ENCODE measurements around the gene AOC2.
"Not testable (repeated sequence)": the region's sequence is repeated elsewhere in the genome, so short reads cannot be mapped to it uniquely, and the experiment has no call there.

Gene AOC2

DNA sequence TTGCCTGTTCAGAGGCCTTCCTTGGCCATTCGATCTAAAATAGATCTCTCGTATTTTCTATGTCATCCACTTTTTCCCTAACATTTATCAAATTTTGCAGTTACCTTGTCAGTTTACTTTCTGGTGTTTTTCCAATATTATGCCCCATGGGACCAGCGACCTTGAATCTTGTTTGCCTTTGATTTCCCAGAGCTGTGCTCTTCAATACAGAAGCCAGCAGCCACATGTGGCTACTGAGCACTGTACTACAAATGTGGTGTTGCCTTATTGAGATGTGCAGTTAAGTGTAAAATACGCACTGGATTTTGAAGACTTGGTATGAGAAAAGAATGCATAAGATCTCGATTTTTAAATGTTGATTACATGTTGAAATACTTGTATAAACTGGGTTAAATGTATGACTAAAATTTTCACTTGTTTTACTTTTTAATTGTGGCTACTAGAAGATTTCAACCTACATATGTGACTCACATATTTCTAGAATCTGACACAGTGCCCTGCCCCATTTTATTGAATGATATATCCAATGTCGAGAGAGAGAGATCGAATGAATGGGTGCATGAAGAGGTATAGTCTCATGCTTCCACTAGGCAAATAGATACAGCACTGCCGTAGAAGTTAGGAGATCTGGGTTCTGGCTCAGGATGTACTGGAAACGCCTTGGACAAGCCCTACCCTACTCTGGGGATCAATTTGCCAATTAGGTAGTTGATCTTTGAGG lies 12.0 kb upstream of the AOC2 start:
- DNase-seq, result no peak

DNA sequence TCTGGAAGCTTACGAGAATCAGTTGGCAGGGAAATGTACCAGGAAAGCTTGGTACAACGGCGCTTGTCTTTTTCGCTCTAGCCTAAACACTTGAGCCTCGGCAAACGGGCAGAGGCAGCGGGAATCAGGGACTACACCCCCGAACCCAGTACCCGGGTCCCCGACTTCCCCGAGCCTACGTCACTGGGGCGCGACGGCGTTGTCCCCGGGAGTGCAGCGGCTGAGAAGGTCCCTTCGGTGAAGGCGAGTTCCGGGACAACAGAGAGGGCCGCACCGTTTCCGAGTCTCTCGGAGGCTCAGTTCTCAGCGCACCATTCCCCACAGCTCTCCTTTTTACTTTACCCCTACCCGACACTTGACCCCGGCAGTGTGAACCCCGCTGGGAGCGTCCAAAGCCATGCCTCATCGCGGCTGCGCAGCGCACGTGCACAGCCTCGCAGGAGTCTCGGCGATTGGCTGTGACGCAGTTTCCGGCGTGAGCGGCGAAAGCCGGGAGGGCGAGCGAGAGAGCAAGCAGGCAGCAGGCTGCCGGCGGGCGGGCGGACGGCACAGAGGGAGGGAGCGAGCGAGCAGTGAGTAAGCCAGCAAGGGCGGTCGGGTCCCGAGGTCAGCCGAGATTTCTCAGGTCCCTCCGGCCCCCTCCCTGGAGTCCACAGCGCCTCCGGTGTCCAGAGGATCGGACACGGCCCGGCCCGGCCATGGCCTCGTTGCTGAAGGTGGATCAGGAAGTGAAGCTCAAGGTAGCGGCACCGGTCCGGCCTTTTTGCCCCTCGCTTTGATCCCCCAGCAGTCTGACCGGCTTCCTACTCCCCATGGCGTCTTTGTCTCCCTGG lies 11.2 kb upstream of the AOC2 start, which contains the start of gene PSME3:
TSS of gene PSME3 (plus strand) at position 464 of the 833 bp plus-strand sequence. CDS start at position 699, 235 bp downstream.
- DNase-seq, result peak; percentile 97

DNA sequence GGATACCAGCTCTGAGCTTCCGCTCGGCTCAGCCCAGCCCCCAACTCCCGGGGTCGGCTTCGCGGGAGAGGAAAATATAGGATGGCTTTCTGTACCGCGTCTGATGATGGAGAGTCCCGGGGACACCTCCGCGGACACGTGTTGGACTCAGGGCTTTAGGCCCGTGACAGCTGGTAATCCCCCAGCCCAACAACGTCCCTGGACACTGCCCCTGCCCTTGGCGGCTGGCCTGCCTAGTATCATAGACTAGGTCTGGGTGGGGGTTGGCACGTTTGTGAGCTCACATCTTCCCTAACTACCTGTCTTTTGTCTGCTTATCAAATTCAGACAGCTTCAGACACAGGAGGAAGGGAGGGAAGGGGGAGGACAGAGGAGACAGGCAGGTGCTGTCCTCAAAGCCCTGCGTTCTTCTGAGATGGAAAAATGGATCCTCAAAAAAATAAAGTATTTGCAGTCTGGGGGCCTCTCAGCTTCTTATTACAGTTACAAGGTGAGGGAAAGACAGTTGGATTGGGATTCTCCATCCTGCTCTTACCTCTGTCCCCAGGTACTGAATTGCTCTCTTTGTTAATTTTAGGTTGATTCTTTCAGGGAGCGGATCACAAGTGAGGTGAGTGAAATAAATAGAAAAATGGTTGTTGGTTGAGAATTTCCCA lies 10.5 kb upstream of the AOC2 start:
- no peak for DNase-seq

DNA sequence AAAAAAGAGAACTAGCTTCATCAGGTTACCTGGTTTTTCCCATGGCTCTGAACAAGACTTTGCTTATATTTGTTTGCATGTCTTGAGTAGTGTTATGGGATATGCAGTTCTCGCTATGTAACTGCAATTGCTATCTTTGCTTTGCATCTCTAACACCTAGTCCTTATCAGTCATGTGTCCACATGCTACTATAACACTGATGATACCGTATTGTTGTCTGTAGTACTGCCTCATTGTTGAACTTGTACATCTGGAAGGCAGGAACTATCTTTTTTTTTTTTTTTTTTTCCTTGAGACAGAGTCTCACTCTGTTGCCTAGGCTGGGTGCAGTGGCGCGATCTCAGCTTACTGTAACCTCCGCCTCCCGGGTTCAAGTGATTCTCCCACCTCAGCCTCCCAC lies 8.6 kb upstream of the AOC2 start:
- no peak for DNase-seq

DNA sequence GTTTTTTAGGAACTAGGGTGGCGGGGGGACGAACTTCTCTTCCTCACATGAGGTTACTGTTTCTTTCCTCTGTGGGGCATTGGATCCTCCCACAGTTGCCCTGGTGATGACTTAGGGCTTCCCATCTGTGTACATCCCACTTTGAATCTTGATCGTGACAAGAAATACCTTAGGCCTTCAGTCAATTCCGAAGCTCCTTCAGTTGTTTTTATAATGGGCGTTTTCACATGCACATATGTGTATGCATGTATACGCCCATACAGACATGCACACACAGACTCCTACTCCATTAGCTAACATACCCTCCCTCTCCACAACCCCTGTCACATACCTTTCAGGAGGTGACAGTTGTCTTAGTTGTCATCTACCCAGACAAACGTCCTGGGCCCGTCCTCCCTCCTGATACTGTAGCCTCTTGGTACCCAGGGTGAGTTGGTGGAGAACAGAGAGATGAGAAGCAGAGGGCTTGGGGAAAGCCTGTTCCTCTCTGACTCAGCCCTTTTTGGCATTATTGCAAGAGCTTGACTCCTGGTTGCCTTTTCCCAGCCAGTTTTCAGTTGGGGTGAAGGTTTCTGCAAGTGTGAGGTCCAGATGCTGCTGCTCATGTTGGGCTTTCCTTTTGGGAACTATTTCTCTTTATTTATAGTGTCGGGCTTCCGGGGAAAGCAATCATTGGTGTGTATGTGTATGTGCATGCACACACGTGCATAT lies 2.2 kb upstream of the AOC2 start:
- no peak for DNase-seq

DNA sequence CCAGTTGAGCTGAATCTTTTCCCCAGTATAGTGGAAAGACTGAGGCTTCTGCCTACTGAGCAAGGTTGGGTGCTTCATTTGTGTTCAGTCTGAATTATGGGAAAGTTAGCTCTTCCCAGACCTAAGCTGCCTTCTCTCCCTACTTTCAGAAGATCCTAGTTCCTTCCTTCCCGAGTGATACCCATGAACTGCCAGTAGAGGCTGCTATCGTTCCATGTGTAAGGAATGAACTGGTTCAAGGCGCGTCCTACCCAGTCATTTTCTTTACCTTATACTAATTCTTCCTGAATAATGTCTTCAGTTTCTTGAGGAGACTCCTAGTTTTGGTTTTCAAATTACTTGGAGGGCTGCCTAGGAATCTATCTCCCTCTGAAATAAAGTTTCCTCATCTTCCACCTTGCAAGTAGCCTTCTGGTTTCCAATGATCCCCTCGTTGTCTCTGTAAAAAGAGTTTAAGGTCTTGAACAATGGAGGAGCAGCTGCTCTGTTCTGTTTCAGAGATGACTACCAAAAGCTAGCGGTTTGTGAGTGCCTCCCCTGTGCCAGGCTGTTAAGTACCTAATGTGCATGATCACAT lies 934 bp upstream of the AOC2 start:
- DNase-seq, result peak; percentile 72

DNA sequence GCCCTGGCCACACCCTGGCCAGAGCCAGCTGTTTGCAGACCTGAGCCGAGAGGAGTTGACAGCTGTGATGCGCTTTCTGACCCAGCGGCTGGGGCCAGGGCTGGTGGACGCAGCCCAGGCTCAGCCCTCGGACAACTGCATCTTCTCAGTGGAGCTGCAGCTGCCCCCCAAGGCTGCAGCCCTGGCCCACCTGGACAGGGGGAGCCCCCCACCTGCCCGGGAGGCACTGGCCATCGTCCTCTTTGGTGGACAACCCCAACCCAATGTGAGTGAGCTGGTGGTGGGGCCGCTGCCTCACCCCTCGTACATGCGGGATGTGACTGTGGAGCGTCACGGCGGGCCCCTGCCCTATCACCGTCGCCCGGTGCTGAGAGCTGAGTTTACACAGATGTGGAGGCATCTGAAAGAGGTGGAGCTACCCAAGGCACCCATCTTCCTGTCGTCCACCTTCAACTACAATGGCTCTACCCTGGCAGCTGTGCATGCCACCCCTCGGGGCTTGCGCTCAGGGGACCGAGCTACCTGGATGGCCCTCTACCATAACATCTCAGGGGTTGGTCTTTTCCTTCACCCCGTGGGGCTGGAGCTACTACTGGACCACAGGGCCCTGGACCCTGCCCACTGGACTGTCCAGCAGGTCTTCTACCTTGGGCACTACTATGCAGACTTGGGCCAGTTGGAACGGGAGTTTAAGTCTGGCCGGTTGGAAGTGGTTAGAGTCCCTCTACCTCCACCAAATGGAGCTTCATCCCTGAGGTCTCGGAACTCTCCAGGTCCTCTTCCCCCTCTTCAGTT lies 578 bp downstream of the AOC2 start:
- no peak for DNase-seq

DNA sequence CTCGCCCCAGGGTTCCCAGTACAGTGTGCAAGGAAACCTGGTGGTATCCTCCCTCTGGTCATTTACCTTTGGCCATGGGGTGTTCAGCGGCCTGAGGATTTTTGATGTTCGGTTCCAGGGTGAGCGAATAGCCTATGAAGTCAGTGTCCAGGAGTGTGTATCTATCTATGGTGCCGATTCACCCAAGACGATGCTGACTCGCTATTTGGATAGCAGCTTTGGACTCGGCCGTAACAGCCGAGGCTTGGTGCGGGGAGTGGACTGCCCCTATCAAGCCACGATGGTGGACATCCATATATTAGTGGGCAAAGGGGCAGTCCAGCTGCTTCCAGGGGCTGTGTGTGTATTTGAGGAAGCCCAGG lies 1.2 kb downstream of the AOC2 start:
- DNase-seq, result no peak

DNA sequence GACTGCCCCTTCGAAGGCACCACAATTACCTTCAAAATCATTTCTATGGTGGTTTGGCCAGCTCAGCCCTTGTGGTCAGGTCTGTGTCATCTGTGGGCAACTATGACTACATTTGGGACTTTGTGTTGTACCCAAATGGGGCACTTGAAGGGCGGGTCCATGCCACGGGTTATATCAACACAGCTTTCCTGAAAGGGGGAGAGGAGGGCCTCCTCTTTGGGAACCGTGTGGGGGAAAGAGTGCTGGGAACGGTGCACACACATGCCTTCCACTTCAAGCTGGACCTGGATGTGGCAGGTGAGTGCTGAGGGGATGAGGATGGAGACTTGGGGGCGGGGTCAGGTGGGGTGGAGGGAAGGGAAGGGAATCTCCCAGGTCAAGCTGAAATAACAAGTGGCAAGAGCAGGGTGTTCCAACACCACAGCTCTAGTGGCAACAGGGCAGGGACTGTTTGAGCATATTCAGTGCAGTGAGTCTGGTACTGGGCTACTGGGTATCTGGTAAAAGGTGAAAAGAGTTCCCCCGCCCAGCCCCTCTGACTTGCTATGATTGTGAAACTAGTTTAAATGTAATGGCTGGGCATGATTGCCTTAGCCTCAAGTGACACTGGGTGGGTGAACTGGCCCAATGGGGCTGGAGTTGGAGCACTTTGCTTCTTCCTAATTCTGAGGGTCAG lies 1.7 kb downstream of the AOC2 start:
- no peak for DNase-seq

DNA sequence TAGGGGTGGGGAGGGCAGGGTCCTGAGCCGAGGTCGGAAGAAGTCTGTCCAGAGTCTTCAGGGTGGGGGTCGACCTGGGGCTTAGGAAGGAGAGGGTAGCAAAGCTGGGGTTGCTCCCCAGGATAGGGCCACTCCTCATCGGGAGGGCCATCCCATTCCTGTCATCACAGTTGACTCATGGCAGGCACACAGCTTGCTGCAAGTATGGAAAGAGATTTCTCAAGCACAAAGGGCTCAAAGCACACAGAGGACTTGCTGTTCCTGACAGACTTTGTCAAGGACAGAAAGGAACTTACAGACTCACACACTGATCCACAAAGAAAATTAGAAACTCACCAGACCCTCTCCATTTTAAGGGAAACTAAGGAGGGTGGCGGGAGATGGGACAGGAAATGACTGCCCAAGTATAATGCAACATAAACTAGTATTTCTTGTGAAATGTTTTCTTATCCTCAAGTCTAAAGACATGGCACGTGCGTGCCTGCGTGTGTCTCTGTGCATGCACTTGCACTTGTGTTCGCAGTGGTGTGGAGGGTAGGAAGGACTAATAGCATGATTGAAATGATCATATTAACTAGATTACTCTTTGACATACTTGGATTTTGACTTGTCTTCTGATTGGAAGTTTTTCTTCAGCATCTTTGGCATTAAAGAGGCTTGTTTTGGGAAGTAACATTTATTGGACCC lies 2.4 kb downstream of the AOC2 start:
- no peak for DNase-seq

DNA sequence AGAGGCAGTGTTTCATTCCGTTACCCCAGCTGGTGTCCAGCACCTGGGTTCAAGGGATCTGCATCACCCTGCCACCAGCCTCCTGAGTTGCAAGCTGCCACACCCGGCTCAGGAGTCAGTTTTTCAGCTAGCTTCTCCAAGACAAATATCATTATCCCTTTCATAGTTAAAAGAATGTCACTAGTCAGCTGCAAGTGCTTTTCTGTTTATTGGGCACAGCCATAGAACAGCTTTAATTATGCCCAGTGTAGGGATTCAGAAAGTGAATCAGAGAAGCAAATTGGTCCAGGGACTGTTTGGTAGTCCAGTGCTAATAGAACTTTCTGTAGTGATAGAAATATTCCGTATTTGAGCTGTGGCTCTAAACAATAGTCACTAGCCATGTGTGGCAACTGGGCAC lies 3.7 kb downstream of the AOC2 start:
- peak; percentile 31 for DNase-seq

DNA sequence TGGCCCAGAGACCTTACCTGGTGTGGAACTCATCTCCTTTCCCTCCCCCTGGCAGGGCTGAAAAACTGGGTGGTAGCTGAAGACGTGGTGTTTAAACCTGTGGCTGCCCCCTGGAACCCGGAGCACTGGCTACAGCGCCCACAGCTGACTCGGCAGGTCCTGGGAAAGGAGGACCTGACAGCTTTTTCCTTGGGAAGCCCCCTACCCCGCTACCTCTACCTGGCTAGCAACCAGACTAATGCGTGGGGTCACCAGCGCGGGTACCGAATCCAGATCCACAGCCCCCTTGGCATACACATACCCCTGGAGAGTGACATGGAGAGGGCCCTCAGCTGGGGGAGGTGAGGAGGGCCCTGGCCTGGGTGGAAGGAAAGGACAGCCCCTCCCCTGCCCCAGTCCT lies 4.7 kb downstream of the AOC2 start:
- DNase-seq, result no peak

DNA sequence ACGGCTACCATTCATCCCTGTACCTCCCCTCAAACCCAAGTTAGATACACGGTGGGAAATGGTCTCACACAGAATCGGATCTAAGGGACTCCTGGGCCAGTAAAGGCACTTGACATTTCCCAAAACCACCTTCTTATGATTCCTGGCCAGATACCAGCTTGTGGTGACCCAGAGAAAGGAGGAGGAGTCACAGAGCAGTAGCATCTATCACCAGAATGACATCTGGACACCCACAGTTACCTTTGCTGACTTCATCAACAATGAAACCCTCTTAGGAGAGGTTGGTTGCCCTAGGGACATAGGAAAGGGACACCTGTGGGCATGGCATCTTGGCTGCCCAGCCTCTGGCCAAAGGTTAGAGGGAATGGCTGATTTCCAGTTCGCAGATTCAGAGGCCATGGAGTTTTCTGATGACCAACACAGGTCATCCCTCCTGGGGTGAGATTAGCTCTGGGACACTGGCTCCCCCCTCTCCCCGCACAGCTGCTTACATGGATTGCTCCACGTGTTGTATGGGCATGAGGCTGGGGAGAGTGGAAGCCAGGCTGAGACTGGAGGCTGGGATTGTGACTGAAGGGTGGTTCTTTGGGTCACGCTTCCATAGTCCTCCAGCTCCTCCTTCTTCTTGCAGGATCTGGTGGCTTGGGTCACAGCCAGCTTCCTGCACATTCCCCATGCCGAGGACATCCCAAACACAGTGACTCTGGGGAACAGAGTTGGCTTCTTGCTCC lies 5.2 kb downstream of the AOC2 start:
- DNase-seq, result no peak

DNA sequence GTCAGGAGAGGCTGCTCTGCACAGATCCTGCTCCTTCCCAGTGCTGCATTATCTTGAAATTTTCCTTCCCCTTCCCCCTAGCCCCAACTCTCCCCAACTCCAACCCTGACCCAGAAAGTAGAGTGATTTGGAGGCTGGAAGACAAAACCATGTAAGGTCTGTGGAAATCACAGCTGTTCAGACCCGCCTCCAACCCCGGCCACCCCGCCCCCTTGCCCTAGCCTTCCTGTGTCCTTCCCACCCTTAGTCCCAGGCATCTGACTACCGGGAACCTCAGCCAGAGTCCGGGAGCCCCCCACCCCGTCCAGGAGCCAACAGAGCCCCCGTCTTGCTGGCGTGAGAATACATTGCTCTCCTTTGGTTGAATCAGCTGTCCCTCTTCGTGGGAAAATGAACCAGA lies 6.6 kb downstream of the AOC2 start, which contains the start of gene AOC3:
TSS of gene AOC3 (plus strand) at position 246 of the 400 bp plus-strand sequence. CDS start at position 391, 145 bp downstream.
- DNase-seq, result no peak

DNA sequence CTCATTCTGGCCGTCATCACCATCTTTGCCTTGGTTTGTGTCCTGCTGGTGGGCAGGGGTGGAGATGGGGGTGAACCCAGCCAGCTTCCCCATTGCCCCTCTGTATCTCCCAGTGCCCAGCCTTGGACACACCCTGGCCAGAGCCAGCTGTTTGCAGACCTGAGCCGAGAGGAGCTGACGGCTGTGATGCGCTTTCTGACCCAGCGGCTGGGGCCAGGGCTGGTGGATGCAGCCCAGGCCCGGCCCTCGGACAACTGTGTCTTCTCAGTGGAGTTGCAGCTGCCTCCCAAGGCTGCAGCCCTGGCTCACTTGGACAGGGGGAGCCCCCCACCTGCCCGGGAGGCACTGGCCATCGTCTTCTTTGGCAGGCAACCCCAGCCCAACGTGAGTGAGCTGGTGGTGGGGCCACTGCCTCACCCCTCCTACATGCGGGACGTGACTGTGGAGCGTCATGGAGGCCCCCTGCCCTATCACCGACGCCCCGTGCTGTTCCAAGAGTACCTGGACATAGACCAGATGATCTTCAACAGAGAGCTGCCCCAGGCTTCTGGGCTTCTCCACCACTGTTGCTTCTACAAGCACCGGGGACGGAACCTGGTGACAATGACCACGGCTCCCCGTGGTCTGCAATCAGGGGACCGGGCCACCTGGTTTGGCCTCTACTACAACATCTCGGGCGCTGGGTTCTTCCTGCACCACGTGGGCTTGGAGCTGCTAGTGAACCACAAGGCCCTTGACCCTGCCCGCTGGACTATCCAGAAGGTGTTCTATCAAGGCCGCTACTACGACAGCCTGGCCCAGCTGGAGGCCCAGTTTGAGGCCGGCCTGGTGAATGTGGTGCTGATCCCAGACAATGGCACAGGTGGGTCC lies 7.2 kb downstream of the AOC2 start:
- DNase-seq, result not testable (repeated sequence)

DNA sequence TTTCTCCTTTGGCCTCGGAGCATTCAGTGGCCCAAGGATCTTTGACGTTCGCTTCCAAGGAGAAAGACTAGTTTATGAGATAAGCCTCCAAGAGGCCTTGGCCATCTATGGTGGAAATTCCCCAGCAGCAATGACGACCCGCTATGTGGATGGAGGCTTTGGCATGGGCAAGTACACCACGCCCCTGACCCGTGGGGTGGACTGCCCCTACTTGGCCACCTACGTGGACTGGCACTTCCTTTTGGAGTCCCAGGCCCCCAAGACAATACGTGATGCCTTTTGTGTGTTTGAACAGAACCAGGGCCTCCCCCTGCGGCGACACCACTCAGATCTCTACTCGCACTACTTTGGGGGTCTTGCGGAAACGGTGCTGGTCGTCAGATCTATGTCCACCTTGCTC lies 8.0 kb downstream of the AOC2 start:
- DNase-seq, result no peak

DNA sequence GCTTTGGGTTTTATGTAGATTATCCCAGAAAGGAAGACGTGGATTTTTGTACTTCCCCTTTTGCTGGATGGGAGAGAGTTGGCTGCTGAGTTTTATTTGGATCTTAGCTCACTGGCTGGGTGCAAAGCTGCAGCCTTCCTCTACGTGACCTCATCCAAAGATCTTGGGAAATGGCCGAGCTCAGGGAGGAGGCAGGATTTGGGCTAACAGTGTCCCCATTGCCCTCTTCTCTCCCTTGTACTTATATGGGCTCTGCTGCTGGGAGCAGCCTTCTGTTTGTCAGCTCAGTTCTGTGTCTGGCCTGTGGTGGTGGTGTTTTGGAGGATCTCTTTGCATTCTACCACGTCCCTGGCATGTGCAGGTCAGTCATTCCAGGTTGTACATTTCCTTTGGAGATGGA lies 8.6 kb downstream of the AOC2 start:
- no peak for DNase-seq

DNA sequence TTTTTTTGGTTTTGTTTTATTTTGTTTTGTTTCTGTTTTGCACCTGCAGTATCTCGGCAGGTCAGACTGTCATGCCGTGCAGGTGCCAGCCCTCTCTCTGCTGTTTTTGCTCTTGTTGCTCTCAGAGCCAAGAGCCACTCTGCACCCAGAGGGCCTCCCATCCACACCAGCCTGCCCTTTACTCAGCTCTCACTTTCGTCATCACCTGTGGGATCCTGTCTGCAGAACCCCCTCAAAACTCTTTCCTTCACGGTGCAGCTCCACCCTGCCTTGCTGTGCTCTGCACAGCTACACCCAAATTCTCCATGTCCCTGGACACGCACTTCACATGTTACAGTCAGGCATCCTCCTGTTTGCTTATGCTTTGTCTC lies 9.2 kb downstream of the AOC2 start:
- DNase-seq, result no peak
